Measurements from ENCODE around the gene ROCK2. TPM values are rescaled to one million over a fixed set of nuclear protein-coding genes. Genes with fewer than 3 reads are reported as not detected.

The ROCK2 gene
- total and polyA plus RNA-seq, 9 donors, result 13.2 to 71.9 (median 47.7) TPM

- Histone ChIP-seq H3K27ac (peak overlapping the region; percentile 95 to 100), H3K4me1 (ENCODE audit: insufficient read depth) (peaks cover 3% of the 10 kb centered on the region), H3K36me3 (no peaks in the 10 kb centered on the region), H3K9me3 (no peaks in the 10 kb centered on the region), H3K27me3 (no peaks in the 10 kb centered on the region), H3K4me3 (peak overlapping the region; percentile 83)
- intact Hi-C loops (cut with DNase I), result loop anchor here in 2 of 4 donors (5.0 to 10.0 kb wide), 2 partner anchors 64 to 189 kb away; partner anchors contain the start of gene SLC66A3 (in 1 of the 2)
- DNase-seq, result no peak
- TF ChIP-seq EP300 (IDR thresholded peaks at IDR 0.05), result no peak
- TF ChIP-seq POLR2A (IDR thresholded peaks at IDR 0.05), result no peak
- TF ChIP-seq CTCF (IDR thresholded peaks at IDR 0.05), result no peak
- WGBS, 3 donors, result 0 to 1% (median 1%) methylated on average over 7 of the region's 7 CpGs
Observed at GRCh38 chr2:11343368-11343649, 1.1 kb downstream of the ROCK2 start.

GRCh38 chr2:11342551-11343367 lies 1.7 kb downstream of the ROCK2 start:
- TF ChIP-seq CTCF (IDR thresholded peaks at IDR 0.05) (no peak), EP300 (IDR thresholded peaks at IDR 0.05) (no peak), POLR2A (IDR thresholded peaks at IDR 0.05) (no peak)
- no peaks in the 10 kb centered on the region for H3K9me3 ChIP-seq
- no peaks in the 10 kb centered on the region for H3K36me3 ChIP-seq
- WGBS, 3 donors, result 1% methylated on average over 14 of the region's 14 CpGs
- peaks cover 3% of the 10 kb centered on the region for H3K4me1 ChIP-seq (ENCODE audit: insufficient read depth)
- peak overlapping the region; percentile 83 for H3K4me3 ChIP-seq
- H3K27me3 ChIP-seq, result no peaks in the 10 kb centered on the region
- intact Hi-C loops (cut with DNase I), result loop anchor here in 2 of 4 donors (5.0 to 10.0 kb wide), 2 partner anchors 65 to 188 kb away; partner anchors contain the start of gene SLC66A3 (in 1 of the 2)
- DNase-seq, result peak in 1 of 5 donors; percentile 30
- peak overlapping the region in 1 of 2 donors; percentile 100 for H3K27ac ChIP-seq

GRCh38 chr2:11340717-11341116 lies 3.7 kb downstream of the ROCK2 start:
- WGBS, 3 donors, result 30 to 39% (median 35%) methylated on average over 2 of the region's 2 CpGs
- no peak overlapping the region for H3K27ac ChIP-seq
- intact Hi-C loops (cut with DNase I), result loop anchor here in 2 of 4 donors (5.0 to 10.0 kb wide), 2 partner anchors 67 to 186 kb away; partner anchors contain the start of gene SLC66A3 (in 1 of the 2)
- H3K27me3 ChIP-seq, result no peaks in the 10 kb centered on the region
- DNase-seq, result no peak
- peaks cover 1% of the 10 kb centered on the region for H3K4me1 ChIP-seq (ENCODE audit: insufficient read depth)
- no peaks in the 10 kb centered on the region for H3K9me3 ChIP-seq
- TF ChIP-seq EP300 (IDR thresholded peaks at IDR 0.05), result no peak
- no peak for TF ChIP-seq CTCF (IDR thresholded peaks at IDR 0.05)
- no peak for TF ChIP-seq POLR2A (IDR thresholded peaks at IDR 0.05)
- H3K4me3 ChIP-seq, result no peak overlapping the region
- H3K36me3 ChIP-seq, result no peaks in the 10 kb centered on the region

GRCh38 chr2:11339508-11340083 lies 4.8 kb downstream of the ROCK2 start:
- no peaks in the 10 kb centered on the region for H3K9me3 ChIP-seq
- intact Hi-C loops (cut with DNase I), result loop anchor here in 2 of 4 donors (5.0 to 10.0 kb wide), 2 partner anchors 68 to 185 kb away; partner anchors contain the start of gene SLC66A3 (in 1 of the 2)
- TF ChIP-seq POLR2A (IDR thresholded peaks at IDR 0.05) (no peak), CTCF (IDR thresholded peaks at IDR 0.05) (no peak), EP300 (IDR thresholded peaks at IDR 0.05) (no peak)
- DNase-seq, result no peak
- peaks cover 1% of the 10 kb centered on the region for H3K4me1 ChIP-seq (ENCODE audit: insufficient read depth)
- H3K27me3 ChIP-seq, result no peaks in the 10 kb centered on the region
- no peaks in the 10 kb centered on the region for H3K36me3 ChIP-seq
- 79 to 87% (median 81%) methylated on average over 6 of the region's 6 CpGs for WGBS, 3 donors
- H3K27ac ChIP-seq, result no peak overlapping the region
- no peak overlapping the region for H3K4me3 ChIP-seq
